ENCODE data around the gene SOAT1. TPM values are rescaled to one million over a fixed set of nuclear protein-coding genes. Genes with fewer than 3 reads are reported as not detected.

The SOAT1 gene
- total RNA-seq, 1 donor from 2014 or later, result 111 TPM

GRCh38 chr1:179365342-179366092 lies 71.9 kb downstream of the SOAT1 start, which contains the start of gene AXDND1:
TSS of gene AXDND1 (plus strand) at chr1:179365971. CDS start at chr1:179366510, 539 bp downstream.
- Histone ChIP-seq H3K4me1 (ENCODE audit: insufficient read depth, low read length) (peaks cover 5% of the 10 kb centered on the region), H2AFZ (ENCODE audit: low read depth, low read length) (peak within 1 kb of the TSS; percentile 95), H3K27me3 (ENCODE audit: insufficient read depth, low read length) (no peaks in the 10 kb centered on the region), H3K4me3 (ENCODE audit: insufficient read depth, low read depth, low read length) (peak within 1 kb of the TSS; percentile 78), H3K4me2 (ENCODE audit: low read length) (peak within 1 kb of the TSS; percentile 92), H4K20me1 (ENCODE audit: insufficient read depth, low read length) (no peaks in the 10 kb centered on the region), H3K9ac (ENCODE audit: low read length) (peak within 1 kb of the TSS; percentile 96), H3K27ac (ENCODE audit: low read depth, low read length) (peak within 1 kb of the TSS; percentile 98), H3K9me3 (ENCODE audit: insufficient read depth, low read depth, low read length) (no peaks in the 10 kb centered on the region), H3K36me3 (ENCODE audit: insufficient read depth, low read length) (no peaks in the 10 kb centered on the region), H3K79me2 (ENCODE audit: insufficient read depth, low read length) (no peaks in the 10 kb centered on the region)
- TF ChIP-seq CTCF (IDR thresholded peaks at IDR 0.05; ENCODE audit: insufficient read depth, low read depth, low read length) (no peak), EZH2 (IDR thresholded peaks at IDR 0.05; ENCODE audit: insufficient read depth, low read length) (no peak)
- Mint-ChIP-seq H3K4me1 (ENCODE audit: low read depth, unreplicated experiment) (peaks cover 4% of the 10 kb centered on the region), H3K27ac (ENCODE audit: unreplicated experiment) (peak within 1 kb of the TSS; percentile 99), H3K27me3 (ENCODE audit: low read depth, unreplicated experiment) (no peaks in the 10 kb centered on the region), H3K36me3 (ENCODE audit: low read depth, unreplicated experiment) (peaks cover 3% of the 10 kb centered on the region), H3K4me3 (ENCODE audit: unreplicated experiment) (peak within 1 kb of the TSS; percentile 89), H3K9me3 (ENCODE audit: unreplicated experiment) (no peaks in the 10 kb centered on the region)
- FAIRE-seq, result no peak
- peak; percentile 78 for DNase-seq (ENCODE audit: low read depth)

GRCh38 chr1:179366093-179366800 lies 72.7 kb downstream of the SOAT1 start:
- peaks cover 4% of the 10 kb centered on the region for H3K4me1 Mint-ChIP-seq (ENCODE audit: low read depth, unreplicated experiment)
- no peaks in the 10 kb centered on the region for H3K27me3 ChIP-seq (ENCODE audit: insufficient read depth, low read length)
- no peaks in the 10 kb centered on the region for H3K9me3 Mint-ChIP-seq (ENCODE audit: unreplicated experiment)
- no peaks in the 10 kb centered on the region for H3K9me3 ChIP-seq (ENCODE audit: insufficient read depth, low read depth, low read length)
- H3K4me2 ChIP-seq (ENCODE audit: low read length), result peak overlapping the region; percentile 92
- peak overlapping the region; percentile 89 for H3K4me3 Mint-ChIP-seq (ENCODE audit: unreplicated experiment)
- peak overlapping the region; percentile 96 for H3K9ac ChIP-seq (ENCODE audit: low read length)
- peak overlapping the region; percentile 95 for H2AFZ ChIP-seq (ENCODE audit: low read depth, low read length)
- no peaks in the 10 kb centered on the region for H3K27me3 Mint-ChIP-seq (ENCODE audit: low read depth, unreplicated experiment)
- H3K36me3 ChIP-seq (ENCODE audit: insufficient read depth, low read length), result no peaks in the 10 kb centered on the region
- DNase-seq (ENCODE audit: low read depth), result no peak
- peaks cover 5% of the 10 kb centered on the region for H3K4me1 ChIP-seq (ENCODE audit: insufficient read depth, low read length)
- H3K27ac ChIP-seq (ENCODE audit: low read depth, low read length), result peak overlapping the region; percentile 98
- no peaks in the 10 kb centered on the region for H3K79me2 ChIP-seq (ENCODE audit: insufficient read depth, low read length)
- peak overlapping the region; percentile 99 for H3K27ac Mint-ChIP-seq (ENCODE audit: unreplicated experiment)
- no peaks in the 10 kb centered on the region for H4K20me1 ChIP-seq (ENCODE audit: insufficient read depth, low read length)
- peaks cover 3% of the 10 kb centered on the region for H3K36me3 Mint-ChIP-seq (ENCODE audit: low read depth, unreplicated experiment)
- TF ChIP-seq CTCF (IDR thresholded peaks at IDR 0.05; ENCODE audit: insufficient read depth, low read depth, low read length) (no peak), EZH2 (IDR thresholded peaks at IDR 0.05; ENCODE audit: insufficient read depth, low read length) (no peak)
- H3K4me3 ChIP-seq (ENCODE audit: insufficient read depth, low read depth, low read length), result peak overlapping the region; percentile 78
- no peak for FAIRE-seq
